ENCODE data around the gene CNTNAP2.

CNTNAP2 gene

DNA sequence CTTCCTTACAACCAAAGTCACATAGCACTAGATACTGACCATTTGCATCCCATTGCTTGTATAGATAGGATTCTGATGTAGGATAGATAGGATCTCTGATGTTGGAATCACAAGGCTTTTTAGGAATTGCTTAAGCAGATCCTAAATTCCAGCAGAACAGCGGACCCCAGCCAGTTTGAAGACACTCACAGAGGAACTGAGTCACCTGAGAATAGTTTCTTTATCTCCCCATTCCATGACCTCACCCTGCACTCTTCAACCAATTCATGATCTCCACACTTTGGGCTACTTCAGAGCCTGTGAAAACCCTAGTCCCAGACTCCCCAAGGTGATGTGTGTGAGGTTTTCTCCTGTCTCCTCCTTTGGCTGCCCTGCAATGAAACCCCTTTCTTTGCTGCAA is 179.4 kb downstream of the CNTNAP2 start:
- no peak for DNase-seq

- no peak for DNase-seq
Observed at GRCh38 chr7:146314962-146315361, 198.4 kb downstream of the CNTNAP2 start.

GRCh38 chr7:146319629-146320028 is 203.0 kb downstream of the CNTNAP2 start:
- DNase-seq, result no peak

- DNase-seq, result no peak
Observed at GRCh38 chr7:146321301-146321700, 204.7 kb downstream of the CNTNAP2 start.

- DNase-seq, result no peak
Observed at GRCh38 chr7:146331369-146331768, 214.8 kb downstream of the CNTNAP2 start.

- no peak for DNase-seq
Observed at GRCh38 chr7:146345251-146345650, 228.7 kb downstream of the CNTNAP2 start.

- DNase-seq, result no peak
Observed at GRCh38 chr7:146346096-146346495, 229.5 kb downstream of the CNTNAP2 start.

GRCh38 chr7:146355216-146355615 is 238.6 kb downstream of the CNTNAP2 start:
- DNase-seq, result no peak

GRCh38 chr7:146359176-146359575 is 242.6 kb downstream of the CNTNAP2 start:
- DNase-seq, result no peak

GRCh38 chr7:146366938-146367337 is 250.3 kb downstream of the CNTNAP2 start:
- no peak for DNase-seq

GRCh38 chr7:146370171-146370570 is 253.6 kb downstream of the CNTNAP2 start:
- DNase-seq, result no peak

- DNase-seq, result no peak
Observed at GRCh38 chr7:146375170-146375569, 258.6 kb downstream of the CNTNAP2 start.

DNA sequence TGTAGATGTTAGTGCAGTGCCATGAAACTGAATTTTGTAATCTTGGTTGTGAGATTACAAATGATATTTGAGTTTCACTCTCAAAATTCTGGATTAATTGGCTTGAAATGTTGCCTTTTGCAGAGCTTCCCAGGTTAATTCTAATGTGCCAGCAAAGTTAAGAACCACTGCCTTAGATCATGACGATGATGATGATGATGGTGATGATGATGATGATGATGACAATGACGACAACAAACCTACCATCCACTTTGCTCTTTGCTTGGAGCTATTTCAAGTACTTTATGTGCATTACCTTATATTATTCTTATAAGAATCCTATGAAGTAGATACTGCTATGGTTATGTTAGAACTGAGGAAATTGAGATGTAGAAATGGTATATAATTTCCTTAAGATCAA is 261.6 kb downstream of the CNTNAP2 start:
- no peak for DNase-seq

GRCh38 chr7:146387140-146387539 is 270.5 kb downstream of the CNTNAP2 start:
- no peak for DNase-seq

GRCh38 chr7:146388928-146389327 is 272.3 kb downstream of the CNTNAP2 start:
- DNase-seq, result no peak

DNA sequence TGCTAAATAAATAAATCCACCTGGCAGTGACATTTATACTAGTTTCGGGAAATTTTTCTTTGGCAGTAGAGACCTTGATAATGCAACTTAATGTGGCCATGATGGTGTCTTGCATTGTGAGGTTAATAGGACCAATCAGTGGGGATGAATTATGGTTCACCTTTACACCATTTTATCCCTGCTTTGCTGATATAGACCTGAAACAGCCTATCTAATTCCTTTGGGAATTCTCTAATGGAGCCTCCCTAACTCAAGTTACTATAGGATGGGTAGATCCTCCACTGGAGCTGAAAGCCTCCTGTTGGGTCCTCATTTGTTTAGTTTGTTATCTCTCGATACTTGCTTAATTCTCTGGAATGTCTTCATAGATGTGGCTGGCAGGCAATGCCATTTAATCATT is 276.7 kb downstream of the CNTNAP2 start:
- DNase-seq, result no peak

GRCh38 chr7:146397141-146397540 is 280.5 kb downstream of the CNTNAP2 start:
- DNase-seq, result no peak

DNA sequence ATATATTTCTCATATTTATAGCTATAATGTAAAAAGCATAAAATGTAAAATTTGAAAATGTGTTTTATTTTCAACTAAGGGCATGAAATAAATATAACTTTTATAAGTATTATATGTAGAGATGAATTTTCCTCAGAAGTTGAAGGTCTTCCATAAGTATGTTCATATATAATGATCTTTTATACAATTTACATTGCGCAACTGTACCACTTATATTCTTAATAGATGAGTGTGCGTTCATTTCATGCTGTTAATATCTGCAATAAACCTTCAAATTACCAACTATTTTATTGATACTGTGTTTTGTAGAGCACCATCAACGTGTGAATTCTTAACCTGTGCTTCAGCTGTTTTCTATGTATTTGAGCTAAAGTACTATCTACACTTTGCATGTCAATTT is 285.3 kb downstream of the CNTNAP2 start:
- DNase-seq, result no peak

DNA sequence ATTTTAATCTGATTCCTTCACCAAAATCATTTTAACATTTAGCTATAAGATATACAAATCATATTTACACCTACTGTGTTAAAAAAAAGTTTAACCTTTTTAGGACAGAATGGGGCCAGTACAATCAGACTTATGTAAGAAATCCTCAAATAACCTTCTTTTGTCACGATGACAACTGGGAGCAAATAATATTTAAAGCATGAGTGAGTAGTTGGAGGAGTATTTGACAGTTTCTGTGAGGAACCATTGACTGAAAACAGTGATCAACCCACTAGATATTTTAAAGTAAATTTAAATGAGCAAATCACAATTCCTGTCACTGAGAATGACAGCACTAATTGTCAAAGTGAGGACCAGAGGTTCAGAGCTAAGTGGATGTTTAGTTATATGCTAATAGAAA is 289.1 kb downstream of the CNTNAP2 start:
- DNase-seq, result no peak

GRCh38 chr7:146411975-146412374 is 295.4 kb downstream of the CNTNAP2 start:
- DNase-seq, result no peak

DNA sequence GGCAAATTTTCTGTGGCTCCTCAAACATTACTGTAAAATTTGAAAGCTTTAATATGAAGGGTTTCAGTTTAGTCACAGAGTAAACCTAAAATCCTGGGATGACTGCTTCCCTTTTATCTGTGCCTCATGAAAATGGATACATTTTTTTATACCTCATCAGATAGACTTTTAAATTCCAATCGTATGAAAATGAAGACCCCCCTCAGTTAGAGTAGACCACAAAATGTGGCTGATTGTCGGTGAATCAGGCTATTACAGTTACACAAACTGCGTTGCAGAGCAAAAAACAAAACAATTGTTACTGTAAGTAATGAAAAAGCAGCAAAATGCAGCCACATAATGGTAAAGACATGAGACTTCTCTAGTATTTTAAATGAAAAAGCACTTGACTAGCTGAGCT is 296.2 kb downstream of the CNTNAP2 start:
- DNase-seq, result no peak

GRCh38 chr7:146414373-146414772 is 297.8 kb downstream of the CNTNAP2 start:
- no peak for DNase-seq

DNA sequence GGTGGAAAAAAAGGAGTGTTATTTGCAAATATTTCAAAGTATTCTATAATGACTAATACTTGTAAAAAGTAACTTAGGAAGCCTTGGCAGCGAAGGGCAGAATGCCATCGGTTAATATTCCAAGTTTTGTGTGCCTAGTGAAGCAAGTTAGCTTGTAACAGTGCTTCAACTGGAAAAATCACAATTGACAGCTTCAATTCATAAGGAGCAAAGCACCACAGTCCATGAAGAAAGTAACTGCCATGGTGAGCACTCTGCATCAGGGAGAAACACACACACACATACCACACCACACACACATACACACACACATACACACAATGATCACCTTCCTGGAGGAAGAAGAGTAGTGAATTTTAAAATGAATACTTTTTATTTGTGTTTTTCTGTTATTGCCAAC is 298.3 kb downstream of the CNTNAP2 start:
- DNase-seq, result no peak

GRCh38 chr7:146417176-146417575 is 300.6 kb downstream of the CNTNAP2 start:
- no peak for DNase-seq

GRCh38 chr7:146423446-146423845 is 306.8 kb downstream of the CNTNAP2 start:
- no peak for DNase-seq

- DNase-seq, result no peak
Observed at GRCh38 chr7:146424084-146424483, 307.5 kb downstream of the CNTNAP2 start.

Measured in activated CD4-positive, alpha-beta T cell treated with anti-CD3 and anti-CD28 coated beads, Interleukin-2, Interleukin-6, amounts not matched to agents 100 ng/mL and 50 ng/mL, durations not matched to agents 16 hours and 8 hours (primary cell).